GM19035 (cell line): ENCODE data around the gene CMSS1.
A peak's percentile ranks its signal among the peaks of the same experiment; 100 is the strongest.

Source experiments
- ATAC-seq: cut with Tn5 transposase; IDR thresholded peaks from one replicate; pipeline ENCODE4 v1.9.1; 2021; ENCODE audit not compliant: unreplicated experiment

CMSS1 gene

DNA sequence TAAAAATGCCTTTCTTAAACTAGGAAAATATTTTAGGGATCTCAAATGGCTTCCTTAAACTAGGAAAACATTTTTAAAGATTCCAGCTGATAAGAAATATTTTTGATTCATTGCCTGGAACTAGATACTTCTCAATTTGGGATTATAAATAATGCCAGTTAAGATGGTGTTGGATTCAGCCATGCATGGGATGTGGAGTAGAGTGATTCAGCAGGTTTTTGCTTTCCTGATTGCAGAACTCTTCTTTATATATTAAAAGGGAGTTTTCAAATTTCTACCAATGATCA, 281.1 kb downstream of the CMSS1 start:
- no peak for ATAC-seq

- no peak for ATAC-seq
These were observed 282.0 kb downstream of the CMSS1 start for GRCh38 chr3:100099621-100100020.

- no peak for ATAC-seq
These were observed 282.8 kb downstream of the CMSS1 start for GRCh38 chr3:100100425-100100824.

- ATAC-seq: no peak
These were observed 285.1 kb downstream of the CMSS1 start for GRCh38 chr3:100102757-100103156.

GRCh38 chr3:100103558-100104441, 286.1 kb downstream of the CMSS1 start:
- ATAC-seq: peak; percentile 86

- ATAC-seq: peak; percentile 51
These were observed 286.8 kb downstream of the CMSS1 start for GRCh38 chr3:100104442-100104798.

- ATAC-seq: no peak
These were observed 287.3 kb downstream of the CMSS1 start for GRCh38 chr3:100104817-100105413.

DNA sequence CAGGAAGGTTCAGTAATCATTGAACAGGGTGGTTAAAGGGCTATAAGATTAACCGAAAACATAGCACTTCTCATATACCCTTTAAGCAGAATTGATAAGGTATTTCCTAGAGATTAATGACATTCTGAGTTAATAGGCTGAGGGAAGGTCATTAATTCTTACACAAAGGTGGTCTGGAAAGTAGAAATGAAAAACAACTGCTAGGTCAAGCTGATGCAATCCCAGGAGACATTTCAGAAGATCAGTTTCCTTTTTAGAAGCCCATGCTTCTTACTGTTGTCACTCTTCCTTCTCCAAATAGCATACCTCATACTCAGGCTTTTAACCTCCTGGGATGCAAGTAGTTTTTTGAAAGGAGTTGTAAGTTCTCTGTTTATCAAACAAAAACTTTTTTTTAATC, 287.8 kb downstream of the CMSS1 start:
- no peak for ATAC-seq

GRCh38 chr3:100106094-100106493, 288.4 kb downstream of the CMSS1 start:
- ATAC-seq: no peak

GRCh38 chr3:100106531-100107141, 289.0 kb downstream of the CMSS1 start:
- ATAC-seq: no peak

- ATAC-seq: no peak
These were observed 289.7 kb downstream of the CMSS1 start for GRCh38 chr3:100107221-100107814.

DNA sequence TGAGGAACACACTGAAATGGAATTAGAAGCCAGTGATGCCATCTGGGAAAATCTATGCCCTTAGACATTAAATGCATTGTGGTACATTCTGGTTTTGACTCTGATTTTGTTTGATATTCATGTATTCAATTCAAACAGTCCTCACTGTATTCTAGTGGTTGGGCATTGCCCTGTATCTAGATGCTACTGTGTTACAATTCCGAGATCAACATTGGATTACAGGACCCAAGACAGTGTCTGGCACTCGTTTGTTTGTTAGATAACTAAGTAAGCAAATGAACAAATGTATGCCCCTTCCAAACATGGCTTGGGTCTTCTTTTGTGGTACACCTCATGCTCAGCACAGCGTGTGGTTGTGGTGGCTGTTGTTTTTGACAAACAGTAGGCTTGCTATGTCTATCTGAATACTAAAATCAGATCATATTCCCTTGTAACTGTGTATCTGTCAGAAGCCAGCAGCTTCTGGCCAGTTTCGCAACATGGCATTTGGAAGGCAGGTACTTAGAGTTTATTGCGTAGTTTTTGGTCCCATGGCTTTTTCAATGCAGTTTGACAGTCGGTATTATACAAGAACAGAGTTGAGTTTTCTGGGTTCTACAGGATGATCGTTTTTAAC, 290.9 kb downstream of the CMSS1 start:
- ATAC-seq: no peak

- ATAC-seq: no peak
These were observed 292.5 kb downstream of the CMSS1 start for GRCh38 chr3:100110162-100110561.

GRCh38 chr3:100111728-100112127, 294.1 kb downstream of the CMSS1 start:
- no peak for ATAC-seq

GRCh38 chr3:100113723-100114412, 296.2 kb downstream of the CMSS1 start:
- no peak for ATAC-seq

- ATAC-seq: no peak
These were observed 296.9 kb downstream of the CMSS1 start, which contains the start of gene FILIP1L for GRCh38 chr3:100114413-100115030. Gene FILIP1L, minus strand, starts transcription at chr3:100114501.

GRCh38 chr3:100117093-100117492, 299.4 kb downstream of the CMSS1 start:
- no peak for ATAC-seq

DNA sequence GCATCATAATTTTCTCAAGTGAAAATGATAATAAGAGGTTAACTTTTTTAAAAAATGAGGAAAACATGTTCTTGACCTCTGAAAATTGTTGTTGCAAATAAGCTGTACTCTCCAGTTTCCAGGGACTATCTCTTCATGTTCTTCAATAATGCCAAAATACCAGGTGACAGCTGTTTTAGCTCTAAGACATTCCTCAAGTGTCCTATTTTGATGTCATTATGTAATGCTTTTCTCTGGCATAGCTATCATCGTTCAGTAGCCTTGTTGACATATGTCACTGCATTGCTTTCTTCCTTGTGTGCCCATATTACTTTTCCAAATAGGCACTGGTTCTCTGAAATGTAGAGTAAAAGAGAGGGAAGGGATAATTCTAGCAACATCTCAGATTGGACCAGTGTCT, 302.4 kb downstream of the CMSS1 start:
- ATAC-seq: no peak

DNA sequence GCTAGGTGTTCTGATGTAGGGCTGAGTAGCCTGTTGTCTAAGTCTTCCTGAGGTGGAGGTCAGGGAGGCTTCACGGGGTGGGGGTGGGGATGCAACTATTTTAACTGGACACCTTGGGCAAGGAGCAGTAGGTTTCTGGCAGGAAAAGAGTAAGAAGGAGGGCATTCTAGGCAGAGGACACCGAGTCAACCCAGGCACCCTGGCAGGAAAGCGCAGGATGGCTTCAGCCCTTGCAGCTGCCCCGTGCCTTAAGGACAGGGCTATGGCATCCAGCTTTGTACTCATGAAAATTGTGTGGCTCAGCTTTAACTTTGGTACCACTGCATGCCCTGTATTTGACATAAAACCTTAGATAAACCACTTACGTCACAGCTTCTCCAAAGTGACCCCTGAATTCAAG, 303.0 kb downstream of the CMSS1 start:
- no peak for ATAC-seq

DNA sequence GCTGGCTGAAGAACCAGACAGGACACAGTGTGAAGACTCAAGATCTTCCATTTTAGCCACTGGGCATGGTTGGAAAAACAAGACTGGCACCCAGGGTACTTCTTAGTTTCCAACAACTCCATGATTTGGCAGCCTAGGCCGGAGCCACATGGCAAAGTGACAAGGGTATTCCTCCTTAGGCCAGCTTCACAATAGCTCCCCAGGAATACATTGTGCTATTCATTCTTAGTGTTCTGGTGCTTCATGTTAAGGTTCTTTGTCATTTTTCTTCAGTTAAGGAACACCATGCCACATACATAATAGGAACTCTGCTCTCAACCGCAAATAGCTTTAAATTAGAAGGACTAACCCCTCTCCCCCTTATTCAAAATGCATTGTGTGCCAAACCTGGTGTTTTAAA, 304.7 kb downstream of the CMSS1 start:
- ATAC-seq: no peak
